Inflammatory macrophage treated with lipopolysaccharide for 4 hours (primary cell): ENCODE data around the gene TBC1D4.
"Not testable (repeated sequence)": the region's sequence is repeated elsewhere in the genome, so short reads cannot be mapped to it uniquely, and the experiment has no call there.

ENCODE experiments used
- DNase-seq: peaks from one replicate; pipeline ENCODE4 v3.0.0-alpha.2; 2020

The TBC1D4 gene

DNA sequence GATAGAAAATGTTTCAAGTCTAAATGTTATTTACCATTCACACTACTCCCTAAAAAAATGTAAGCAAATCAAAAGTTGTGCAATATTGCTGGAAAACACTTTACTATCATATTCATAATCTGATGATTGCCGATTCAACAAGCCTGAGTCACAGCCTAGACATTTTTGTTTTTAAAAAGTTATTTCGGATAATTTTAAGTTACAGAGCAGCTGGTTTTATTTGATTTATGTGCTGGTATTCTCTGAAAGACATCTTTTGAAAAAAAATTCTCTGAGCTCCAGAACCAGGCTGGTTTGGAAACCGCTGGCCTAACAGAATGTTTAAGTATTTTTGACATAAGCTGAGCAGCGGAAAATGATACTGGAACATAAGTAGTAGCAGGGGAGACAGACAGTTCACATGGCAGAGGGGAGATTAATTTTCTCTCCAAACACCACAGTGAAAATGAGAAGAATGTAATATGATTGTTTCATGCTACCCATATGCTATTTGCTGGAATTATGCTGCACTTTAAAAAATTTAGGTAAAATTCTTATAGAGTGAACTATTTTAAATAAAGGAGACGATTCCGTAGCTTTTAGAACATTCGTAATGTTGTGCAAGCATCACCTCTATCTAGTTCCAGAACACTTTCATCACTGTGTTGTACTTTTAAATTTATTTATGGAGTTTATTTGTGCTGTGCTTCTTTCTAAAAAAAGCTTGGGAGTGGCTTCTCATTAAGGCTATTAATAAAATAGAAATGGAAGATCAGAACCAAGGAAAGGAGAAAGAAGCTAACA lies 36.1 kb downstream of the TBC1D4 start:
- DNase-seq, result no peak

GRCh38 chr13:75444016-75444415 lies 38.0 kb downstream of the TBC1D4 start:
- no peak for DNase-seq

GRCh38 chr13:75443356-75443958 lies 38.5 kb downstream of the TBC1D4 start:
- no peak for DNase-seq

DNA sequence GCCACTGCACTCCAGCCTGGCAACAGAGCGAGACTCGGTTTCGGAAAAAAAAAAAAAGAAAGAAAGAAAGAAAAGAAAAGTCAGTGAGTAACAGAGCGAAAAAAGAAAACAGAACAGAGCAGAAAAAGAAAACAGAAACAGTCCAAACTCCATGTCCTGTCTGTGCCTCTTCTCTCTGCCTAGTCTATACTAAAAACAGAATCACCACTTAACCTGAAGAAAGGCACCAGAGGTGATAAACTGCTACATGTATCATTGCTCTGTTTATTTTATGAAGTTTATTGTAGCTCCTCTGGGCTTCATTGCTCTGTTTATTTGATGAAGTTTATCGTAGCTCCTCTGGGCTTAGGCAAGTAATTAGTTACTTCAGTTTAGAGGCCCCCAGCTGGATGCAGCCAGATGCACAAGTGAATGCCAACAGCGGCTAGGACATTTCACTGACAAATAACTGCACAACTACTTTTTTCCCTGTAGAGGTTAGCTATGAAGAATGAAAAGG lies 39.2 kb downstream of the TBC1D4 start:
- DNase-seq, result no peak

DNA sequence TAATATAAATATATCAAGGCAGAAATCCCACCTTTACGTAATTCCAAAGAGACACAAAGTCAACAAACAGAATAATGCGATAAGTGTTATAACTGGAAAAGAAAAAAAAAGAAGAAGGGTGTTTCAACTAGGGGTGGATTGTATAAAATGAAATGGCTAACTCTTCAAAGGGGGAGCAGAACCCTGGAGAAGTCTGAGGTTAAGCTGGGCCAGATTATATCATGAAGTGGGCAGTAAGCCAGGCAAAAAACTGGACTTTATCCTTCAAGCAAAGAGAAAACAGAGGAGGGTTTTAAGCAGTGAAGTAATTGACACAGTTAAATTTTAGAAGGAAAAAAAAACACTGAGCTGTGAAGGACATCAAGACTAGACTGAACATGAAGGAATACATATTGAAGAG lies 41.9 kb downstream of the TBC1D4 start:
- DNase-seq, result no peak

DNA sequence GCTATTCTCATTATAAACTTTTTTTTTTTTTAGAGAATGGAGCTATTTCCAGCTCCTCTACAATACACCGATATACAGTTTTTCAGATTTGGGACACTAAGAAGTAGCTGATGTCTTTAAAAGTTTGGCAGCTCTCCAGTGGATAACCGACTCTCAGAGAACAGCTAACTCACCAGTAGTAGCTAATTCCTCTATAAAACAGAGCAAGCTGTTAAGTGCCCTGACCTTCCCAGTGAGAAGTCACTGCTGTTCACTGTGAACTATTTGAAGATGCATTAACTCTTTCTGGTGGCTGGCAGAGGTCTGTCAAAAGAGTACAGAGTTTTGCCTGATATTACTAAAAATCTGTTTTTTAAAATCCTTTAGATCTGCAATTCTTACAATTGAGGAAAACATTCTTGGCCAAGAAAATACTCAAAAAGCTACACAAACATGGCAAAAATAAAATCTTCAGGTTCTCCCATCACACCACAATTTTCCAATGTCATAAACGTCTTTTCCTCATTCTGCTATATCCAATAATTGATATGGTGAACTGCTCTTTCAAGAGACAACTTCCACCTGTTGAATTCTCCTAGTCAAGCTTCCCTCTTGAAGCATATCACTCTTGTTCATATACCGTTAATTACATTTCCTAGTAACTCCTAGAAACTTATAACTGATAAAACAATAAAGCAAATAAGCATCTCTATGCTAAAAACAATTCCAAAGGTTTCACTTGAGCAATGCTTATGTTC lies 44.2 kb downstream of the TBC1D4 start:
- DNase-seq, result no peak

DNA sequence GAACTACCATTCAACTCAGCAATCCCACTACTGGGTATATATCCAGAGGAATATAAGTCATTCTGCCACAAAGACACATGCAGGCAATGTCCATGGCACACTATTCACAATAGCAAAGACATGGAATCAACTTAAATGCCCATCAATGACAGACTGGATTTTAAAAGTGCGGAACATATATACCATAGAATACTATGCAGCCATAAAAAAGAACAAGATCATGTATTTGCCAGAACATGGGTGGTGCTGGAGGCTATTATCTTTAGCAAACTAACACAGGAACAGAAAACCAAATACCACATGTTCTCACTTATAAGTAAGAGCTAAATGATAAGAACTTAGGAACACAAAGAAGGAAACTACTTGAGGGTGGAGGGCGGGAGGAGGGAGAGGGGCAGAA lies 47.8 kb downstream of the TBC1D4 start:
- DNase-seq, result not testable (repeated sequence)

GRCh38 chr13:75432811-75433244 lies 49.1 kb downstream of the TBC1D4 start:
- DNase-seq, result no peak

GRCh38 chr13:75432045-75432444 lies 49.9 kb downstream of the TBC1D4 start:
- DNase-seq, result no peak

GRCh38 chr13:75430436-75431209 lies 51.3 kb downstream of the TBC1D4 start:
- DNase-seq, result peak; percentile 10

GRCh38 chr13:75426421-75426820 lies 55.5 kb downstream of the TBC1D4 start:
- DNase-seq, result no peak

GRCh38 chr13:75425216-75426009 lies 56.6 kb downstream of the TBC1D4 start:
- DNase-seq, result peak; percentile 28

DNA sequence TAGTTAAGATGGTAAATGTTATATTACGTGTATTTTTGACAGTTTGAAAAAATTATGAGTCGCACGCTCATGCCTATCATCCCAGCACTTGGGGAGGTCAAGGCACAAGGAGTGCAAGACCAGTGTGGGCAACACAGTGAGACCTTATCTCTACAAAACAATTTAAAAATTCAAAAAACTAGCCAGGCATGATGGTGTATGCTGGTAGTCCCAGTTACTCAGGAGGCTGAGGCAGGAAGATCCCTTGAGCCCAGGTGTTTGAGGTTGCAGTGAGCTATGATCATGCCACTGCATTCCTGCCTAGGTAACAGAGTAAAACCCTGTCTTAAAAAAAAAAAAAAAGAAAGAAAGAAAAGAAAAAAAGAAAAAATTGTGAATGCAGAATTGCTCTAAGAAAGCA lies 58.0 kb downstream of the TBC1D4 start:
- DNase-seq, result no peak

DNA sequence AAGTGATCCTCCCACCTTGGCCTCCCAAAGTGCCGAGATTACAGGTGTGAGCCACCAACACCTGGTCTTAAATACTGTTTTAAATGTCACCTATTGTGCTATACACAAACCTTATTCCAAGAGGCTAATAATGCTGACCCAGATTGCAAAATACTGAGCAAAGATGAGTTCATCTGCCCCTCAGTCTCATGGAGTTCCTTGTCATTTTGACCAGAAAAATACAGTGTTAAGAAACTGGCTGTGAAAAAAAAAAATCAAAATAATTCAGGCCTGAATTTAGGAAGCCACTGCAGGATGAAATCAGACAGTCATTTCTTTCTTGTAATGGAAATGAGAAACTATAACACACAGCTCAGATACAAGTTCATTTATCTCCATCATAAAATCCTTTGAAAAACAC lies 59.9 kb downstream of the TBC1D4 start:
- peak; percentile 79 for DNase-seq

- no peak for DNase-seq
Measured at GRCh38 chr13:75421133-75421532, 60.8 kb downstream of the TBC1D4 start.

DNA sequence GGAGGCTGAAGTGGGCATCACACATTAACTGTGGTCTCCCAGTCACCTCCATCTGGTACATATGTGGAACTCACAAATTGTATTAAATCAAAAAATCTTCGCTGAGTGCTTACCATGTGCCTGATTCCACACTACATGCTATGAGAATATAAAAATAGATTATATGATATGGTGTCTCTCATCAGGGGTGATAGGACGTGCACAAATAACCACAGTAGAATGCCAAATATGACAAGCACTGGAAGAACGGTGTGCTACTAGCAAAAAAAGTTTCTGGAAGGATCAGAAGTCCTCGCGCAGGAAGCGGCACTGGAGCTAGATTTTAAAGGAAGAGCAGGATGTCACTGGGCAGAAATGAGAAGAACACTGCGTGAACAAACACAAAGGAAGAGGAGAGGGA lies 62.3 kb downstream of the TBC1D4 start:
- DNase-seq, result no peak

DNA sequence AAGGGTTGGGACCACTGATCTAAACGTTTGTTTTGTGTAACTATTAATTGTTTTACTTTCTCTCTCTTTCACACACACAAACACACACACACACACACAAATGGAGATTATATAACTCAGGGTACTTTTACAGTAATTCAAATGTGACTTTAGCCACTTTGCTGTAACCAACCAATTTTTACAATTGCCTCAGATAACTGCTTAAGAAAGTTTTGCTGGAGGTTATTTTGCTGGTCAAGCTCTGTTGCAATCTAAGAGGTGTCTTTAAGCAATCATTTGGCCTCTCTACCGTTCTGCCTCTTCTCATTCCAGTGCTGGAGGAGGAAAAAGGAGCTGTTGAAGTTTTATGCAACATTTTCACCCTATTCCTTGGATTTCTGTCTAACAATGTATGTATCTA lies 63.0 kb downstream of the TBC1D4 start:
- peak; percentile 25 for DNase-seq

- DNase-seq, result no peak
Measured at GRCh38 chr13:75418186-75418843, 63.7 kb downstream of the TBC1D4 start.

GRCh38 chr13:75417656-75418055 lies 64.3 kb downstream of the TBC1D4 start:
- DNase-seq, result peak; percentile 22

- peak; percentile 25 for DNase-seq
Measured at GRCh38 chr13:75417012-75417384, 65.0 kb downstream of the TBC1D4 start.

DNA sequence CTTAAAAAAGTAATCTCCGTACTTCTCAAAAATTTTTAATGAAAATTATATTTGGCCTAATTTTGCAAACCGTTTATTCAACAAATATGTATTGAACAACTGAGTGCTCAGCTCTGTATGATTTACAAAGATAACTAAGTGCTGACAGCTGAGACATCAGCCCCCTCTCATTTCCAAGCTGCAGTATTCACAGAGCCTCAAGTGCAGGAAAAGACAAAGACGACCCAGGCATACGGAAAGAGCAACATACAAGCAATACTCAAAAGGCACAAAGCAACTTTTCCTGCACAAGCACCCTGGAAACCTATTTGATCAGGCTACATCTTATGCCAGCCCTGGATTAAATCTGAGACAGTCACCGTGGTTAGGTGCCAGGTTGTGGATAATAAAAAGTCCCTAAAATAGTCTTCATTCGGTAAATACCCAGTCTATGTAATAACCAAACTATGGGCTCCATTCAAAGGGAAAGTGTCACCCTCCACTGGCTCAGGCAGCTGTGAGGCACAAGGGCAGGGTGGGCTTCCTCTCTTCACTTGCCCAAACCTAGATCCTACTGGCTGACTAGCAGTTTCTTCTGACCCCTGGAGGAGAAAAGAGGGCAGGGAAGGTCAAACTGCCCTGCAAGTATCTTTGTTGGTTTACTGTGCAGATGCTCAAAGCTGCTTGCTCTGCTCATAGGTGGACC lies 65.5 kb downstream of the TBC1D4 start:
- no peak for DNase-seq
